H9 (cell line): ENCODE data around the gene TPCN2. TPM values are rescaled to one million over a fixed set of nuclear protein-coding genes. Genes with fewer than 3 reads are reported as not detected.

Experiments
- DNase-seq: peaks from one replicate; pipeline ENCODE4 v3.0.0-alpha.2; 2017
- H2AFZ ChIP-seq: one replicate; pipeline ENCODE4 v1.6.1; 2013; ENCODE audit warnings: mild to moderate bottlenecking, low read length, control low read depth, moderate library complexity
- H2AK5ac ChIP-seq: 2 replicates; pipeline ENCODE4 v1.6.1; 2013; ENCODE audit warnings: low read length, control low read depth, mixed read lengths; ENCODE audit not compliant: insufficient read length
- H2BK120ac ChIP-seq: one replicate; pipeline ENCODE4 v1.6.1; 2013; ENCODE audit warnings: low read depth, mild to moderate bottlenecking, low read length, control low read depth, inconsistent platforms; ENCODE audit not compliant: poor library complexity, severe bottlenecking
- H2BK12ac ChIP-seq: 2 replicates; pipeline ENCODE4 v1.6.1; 2013; ENCODE audit warnings: low read length, control low read depth, mixed read lengths, low read depth; ENCODE audit not compliant: insufficient read length
- H2BK15ac ChIP-seq: 2 replicates; pipeline ENCODE4 v1.6.1; 2013; ENCODE audit warnings: low read depth, low read length, control low read depth
- H2BK20ac ChIP-seq: one replicate; pipeline ENCODE4 v1.6.1; 2013; ENCODE audit warnings: low read depth, mild to moderate bottlenecking, low read length, control low read depth, inconsistent platforms; ENCODE audit not compliant: poor library complexity, severe bottlenecking
- H2BK5ac ChIP-seq: 2 replicates; pipeline ENCODE4 v1.6.1; 2013; ENCODE audit warnings: low read length, control low read depth, mixed read lengths; ENCODE audit not compliant: insufficient read length
- H3K14ac ChIP-seq: 2 replicates; pipeline ENCODE4 v1.6.1; 2013; ENCODE audit warnings: low read length, control low read depth; ENCODE audit not compliant: insufficient read depth
- H3K18ac ChIP-seq: 2 replicates; pipeline ENCODE4 v1.6.1; 2013; ENCODE audit warnings: low read depth, mild to moderate bottlenecking, mixed read lengths, low read length, control low read depth; ENCODE audit not compliant: insufficient read length
- H3K23ac ChIP-seq: 2 replicates; pipeline ENCODE4 v1.6.1; 2013; ENCODE audit warnings: low read length, control low read depth, mixed read lengths, low read depth; ENCODE audit not compliant: insufficient read length
- H3K23me2 ChIP-seq: 2 replicates; pipeline ENCODE4 v1.6.1; 2013; ENCODE audit warnings: low read depth, mild to moderate bottlenecking, mixed read lengths, low read length, control low read depth; ENCODE audit not compliant: insufficient read length, poor library complexity, severe bottlenecking
- H3K27ac ChIP-seq: 2 replicates; pipeline ENCODE4 v1.5.1; 2013; ENCODE audit warnings: low read length, control low read depth, mixed read lengths, low read depth; ENCODE audit not compliant: insufficient read length
- H3K27me3 ChIP-seq: 2 replicates; pipeline ENCODE4 v1.6.1; 2013; ENCODE audit warnings: low read length, control low read depth, inconsistent platforms; ENCODE audit not compliant: insufficient read depth
- H3K4ac ChIP-seq: 2 replicates; pipeline ENCODE4 v1.6.1; 2013; ENCODE audit warnings: low read depth, mild to moderate bottlenecking, control low read depth, inconsistent platforms, low read length, moderate library complexity
- H3K4me1 ChIP-seq: 2 replicates; pipeline ENCODE4 v1.6.1; 2013; ENCODE audit warnings: low read length, control low read depth, inconsistent platforms; ENCODE audit not compliant: insufficient read depth
- H3K4me2 ChIP-seq: 2 replicates; pipeline ENCODE4 v1.6.1; 2013; ENCODE audit warnings: low read length, control low read depth, mixed read lengths; ENCODE audit not compliant: insufficient read length, insufficient read depth
- H3K56ac ChIP-seq: 2 replicates; pipeline ENCODE4 v1.6.1; 2013; ENCODE audit warnings: low read depth, mild to moderate bottlenecking, mixed read lengths, low read length, control low read depth; ENCODE audit not compliant: insufficient read length
- H3K79me1 ChIP-seq: 2 replicates; pipeline ENCODE4 v1.6.1; 2013; ENCODE audit warnings: low read depth, mild to moderate bottlenecking, moderate library complexity, low read length, control low read depth, inconsistent platforms; ENCODE audit not compliant: insufficient read depth, poor library complexity, severe bottlenecking
- H3K79me2 ChIP-seq: 2 replicates; pipeline ENCODE4 v1.6.1; 2013; ENCODE audit warnings: low read length, control low read depth, inconsistent platforms; ENCODE audit not compliant: insufficient read depth
- H3K9ac ChIP-seq: 2 replicates; pipeline ENCODE4 v1.6.1; 2013; ENCODE audit warnings: low read length, control low read depth, mixed read lengths; ENCODE audit not compliant: insufficient read length; ENCODE audit errors: extremely low read depth
- H3K9me3 ChIP-seq: one replicate; pipeline ENCODE4 v1.6.1; 2013; ENCODE audit warnings: low read depth, low read length, inconsistent platforms; ENCODE audit not compliant: control insufficient read depth
- H3T11ph ChIP-seq: one replicate; pipeline ENCODE4 v1.6.1; 2013; ENCODE audit warnings: mild to moderate bottlenecking, low read length, control low read depth, inconsistent platforms
- H4K20me1 ChIP-seq: one replicate; pipeline ENCODE4 v1.6.1; 2013; ENCODE audit not compliant: control insufficient read depth, insufficient read length, insufficient read depth
- H4K5ac ChIP-seq: 2 replicates; pipeline ENCODE4 v1.6.1; 2013; ENCODE audit warnings: low read depth, mild to moderate bottlenecking, mixed read lengths, low read length, control low read depth; ENCODE audit not compliant: insufficient read length
- H4K8ac ChIP-seq: replicated peaks from 2 replicates; pipeline ENCODE4 v1.6.1; 2013; ENCODE audit warnings: low read length, control low read depth, mixed read lengths, low read depth; ENCODE audit not compliant: insufficient read length
- H4K91ac ChIP-seq: 2 replicates; pipeline ENCODE4 v1.6.1; 2013; ENCODE audit warnings: low read depth, mild to moderate bottlenecking, moderate library complexity, mixed read lengths, low read length, control low read depth; ENCODE audit not compliant: insufficient read length
- H3K27ac Mint-ChIP-seq, 3 experiments: 2 replicates in 2 of 3; 3 replicates in 1 of 3; pipeline ENCODE4 v1.8.0; 2020 to 2021; ENCODE audit warnings: mixed read lengths in 3 of 3, mild to moderate bottlenecking in 1 of 3, moderate library complexity in 1 of 3
- H3K27me3 Mint-ChIP-seq: 2 replicates; pipeline ENCODE4 v1.8.0; 2021; ENCODE audit warnings: low read depth, mild to moderate bottlenecking, moderate library complexity, mixed read lengths
- H3K36me3 Mint-ChIP-seq, 3 experiments: 2 replicates in 2 of 3; 3 replicates in 1 of 3; pipeline ENCODE4 v1.8.0; 2020 to 2021; ENCODE audit warnings: low read depth in 3 of 3, mixed read lengths in 3 of 3; ENCODE audit not compliant: insufficient read depth in 1 of 3
- H3K4me1 Mint-ChIP-seq, 2 experiments: 2 replicates each; pipeline ENCODE4 v1.8.0; 2020; ENCODE audit warnings: mixed read lengths in 2 of 2
- H3K4me3 Mint-ChIP-seq, 2 experiments: 2 replicates in 1 of 2; 3 replicates in 1 of 2; pipeline ENCODE4 v1.8.0; 2020 to 2021; ENCODE audit warnings: mild to moderate bottlenecking in 2 of 2, mixed read lengths in 2 of 2, moderate library complexity in 1 of 2
- H3K9me3 Mint-ChIP-seq, 2 experiments: 2 replicates in 1 of 2; 3 replicates in 1 of 2; pipeline ENCODE4 v1.8.0; 2020; ENCODE audit warnings: mild to moderate bottlenecking in 2 of 2, mixed read lengths in 2 of 2, moderate library complexity in 1 of 2
- WGBS: extraction: QIAGEN DNeasy Blood & Tissue Kit; methylation state at CpG from one replicate; pipeline ENCODE4 v1.1.7; 2013; ENCODE audit warnings: missing lambda C conversion rate, low lambda C conversion rate, mixed read lengths; ENCODE audit not compliant: insufficient read length; ENCODE audit errors: extremely low coverage; 5-methylcytosine and 5-hydroxymethylcytosine counted together
- total RNA-seq: library from RNA; stranded (reverse); gene quantifications from 2 replicates; pipeline ENCODE4 v1.2.1, GENCODE V29; 2021
- TF ChIP-seq, protein P1 (sequence below): fragments of 200-600 bp; sonication (generic); conservative IDR thresholded peaks from 3 replicates; pipeline ENCODE4 v1.8.0; 2021; ENCODE audit warnings: antibody characterized with exemption, mild to moderate bottlenecking

Gene TPCN2
- total RNA-seq, 1 experiment from 2014 or later = 16.8 TPM

DNA sequence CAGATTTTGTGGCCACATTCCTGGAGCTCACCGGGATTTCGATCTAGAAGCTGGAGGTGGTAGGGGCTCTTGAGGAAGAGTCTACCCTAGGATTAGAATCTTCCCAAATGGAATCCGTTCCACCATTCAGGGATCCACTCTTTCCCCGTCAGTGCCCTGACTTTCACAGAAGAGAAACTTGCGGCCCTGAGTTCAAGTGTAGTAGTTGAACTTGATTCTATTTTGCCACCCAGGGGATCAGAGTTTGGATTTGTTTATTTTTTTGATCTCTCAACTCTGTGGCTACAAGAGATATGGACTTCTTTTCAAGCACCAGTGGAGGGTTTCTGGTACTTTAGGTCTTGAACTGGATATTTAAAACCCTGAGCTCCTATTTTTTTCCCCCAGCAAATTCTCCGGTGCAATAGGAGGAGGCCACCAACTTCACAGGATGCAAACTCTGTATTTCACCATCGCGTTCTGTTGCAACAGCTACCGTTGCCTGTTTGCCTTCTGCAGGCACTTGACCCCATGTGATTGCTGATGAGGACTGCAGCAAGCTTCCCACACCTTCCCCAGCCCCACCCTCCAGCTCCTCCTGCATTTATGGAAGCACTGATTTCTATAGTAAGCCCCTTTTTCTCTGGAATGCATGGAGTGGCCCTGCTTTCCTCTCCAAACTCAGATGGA is 20.9 kb upstream of the TPCN2 start:
- H3K4ac ChIP-seq = no peak overlapping the region
- no peaks in the 10 kb centered on the region for H3K79me1 ChIP-seq
- no peaks in the 10 kb centered on the region for H3K9me3 ChIP-seq
- no peak overlapping the region for H3K4me2 ChIP-seq
- peaks cover 1% of the 10 kb centered on the region; the same call in 1 of the 2 replicates for H3K27me3 Mint-ChIP-seq
- H3K9ac ChIP-seq = no peak overlapping the region
- WGBS = no CpG with 5 or more reads among the region's 9 CpGs
- H3K4me1 ChIP-seq = no peaks in the 10 kb centered on the region; the same call in 1 of the 2 replicates
- H4K91ac ChIP-seq = no peak overlapping the region
- H3K56ac ChIP-seq = no peak overlapping the region
- H3K18ac ChIP-seq = no peak overlapping the region
- no peak overlapping the region for H3K23ac ChIP-seq
- H3K27ac Mint-ChIP-seq = peak overlapping the region in 2 of 3 experiments; percentile 8 to 80; a peak in 2 of 7 replicates
- no peaks in the 10 kb centered on the region for H3K79me2 ChIP-seq
- DNase-seq = no peak
- no peak overlapping the region for H2AK5ac ChIP-seq
- H2BK15ac ChIP-seq = no peak overlapping the region
- H3K4me3 Mint-ChIP-seq = no peak overlapping the region
- H4K8ac ChIP-seq = no peak overlapping the region
- H2BK5ac ChIP-seq = no peak overlapping the region
- H3K9me3 Mint-ChIP-seq = no peaks in the 10 kb centered on the region
- H3K4me1 Mint-ChIP-seq = peaks cover 14 to 26% of the 10 kb centered on the region in 2 experiments
- H3T11ph ChIP-seq = no peak overlapping the region
- no peaks in the 10 kb centered on the region for H3K27me3 ChIP-seq
- TF ChIP-seq, protein P1, sequence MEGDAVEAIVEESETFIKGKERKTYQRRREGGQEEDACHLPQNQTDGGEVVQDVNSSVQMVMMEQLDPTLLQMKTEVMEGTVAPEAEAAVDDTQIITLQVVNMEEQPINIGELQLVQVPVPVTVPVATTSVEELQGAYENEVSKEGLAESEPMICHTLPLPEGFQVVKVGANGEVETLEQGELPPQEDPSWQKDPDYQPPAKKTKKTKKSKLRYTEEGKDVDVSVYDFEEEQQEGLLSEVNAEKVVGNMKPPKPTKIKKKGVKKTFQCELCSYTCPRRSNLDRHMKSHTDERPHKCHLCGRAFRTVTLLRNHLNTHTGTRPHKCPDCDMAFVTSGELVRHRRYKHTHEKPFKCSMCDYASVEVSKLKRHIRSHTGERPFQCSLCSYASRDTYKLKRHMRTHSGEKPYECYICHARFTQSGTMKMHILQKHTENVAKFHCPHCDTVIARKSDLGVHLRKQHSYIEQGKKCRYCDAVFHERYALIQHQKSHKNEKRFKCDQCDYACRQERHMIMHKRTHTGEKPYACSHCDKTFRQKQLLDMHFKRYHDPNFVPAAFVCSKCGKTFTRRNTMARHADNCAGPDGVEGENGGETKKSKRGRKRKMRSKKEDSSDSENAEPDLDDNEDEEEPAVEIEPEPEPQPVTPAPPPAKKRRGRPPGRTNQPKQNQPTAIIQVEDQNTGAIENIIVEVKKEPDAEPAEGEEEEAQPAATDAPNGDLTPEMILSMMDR = no peak
- no peak overlapping the region for H2AFZ ChIP-seq
- H3K27ac ChIP-seq = no peak overlapping the region
- H2BK20ac ChIP-seq = no peak overlapping the region
- no peak overlapping the region for H3K14ac ChIP-seq
- H3K23me2 ChIP-seq = no peaks in the 10 kb centered on the region
- no peak overlapping the region for H4K5ac ChIP-seq
- no peak overlapping the region for H2BK12ac ChIP-seq
- H4K20me1 ChIP-seq = no peaks in the 10 kb centered on the region
- no peaks in the 10 kb centered on the region for H3K36me3 Mint-ChIP-seq
- H2BK120ac ChIP-seq = no peak overlapping the region
